ENCODE data around the gene KIF1B. TPM values are rescaled to one million over a fixed set of nuclear protein-coding genes. Genes with fewer than 3 reads are reported as not detected.
A peak's percentile ranks its signal among the peaks of the same experiment; 100 is the strongest.

Gene KIF1B
- total RNA-seq, 1 donor from 2014 or later: 38.0 TPM

GRCh38 chr1:10210841-10211804 is 753 bp downstream of the KIF1B start:
- H3K27me3 ChIP-seq (ENCODE audit: low read depth): no peaks in the 10 kb centered on the region
- H3K4me3 ChIP-seq: peak overlapping the region; percentile 86
- no peaks in the 10 kb centered on the region for H3K36me3 ChIP-seq
- no peaks in the 10 kb centered on the region for H3K9me3 ChIP-seq
- peak; percentile 50 to 63 for ATAC-seq
- H3K4me1 ChIP-seq: peaks cover 51% of the 10 kb centered on the region
- TF ChIP-seq CTCF (IDR thresholded peaks at IDR 0.05): no peak
- H3K27ac ChIP-seq: peak overlapping the region; percentile 98
- DNase-seq: peak; percentile 89
- intact Hi-C loops (cut with DNase I): no loop called here

- Histone ChIP-seq H3K36me3 (no peaks in the 10 kb centered on the region), H3K27ac (peak overlapping the region; percentile 98), H3K9me3 (no peaks in the 10 kb centered on the region), H3K4me3 (peak overlapping the region; percentile 86), H3K4me1 (peaks cover 59% of the 10 kb centered on the region), H3K27me3 (ENCODE audit: low read depth) (no peaks in the 10 kb centered on the region)
- DNase-seq: no peak
- no peak for ATAC-seq
- intact Hi-C loops (cut with DNase I): no loop called here
- no peak for TF ChIP-seq CTCF (IDR thresholded peaks at IDR 0.05)
These were observed 1.5 kb downstream of the KIF1B start for GRCh38 chr1:10211805-10212410.

- no peak for TF ChIP-seq CTCF (IDR thresholded peaks at IDR 0.05)
- ATAC-seq (no peak), DNase-seq (no peak)
- H3K9me3 ChIP-seq: no peaks in the 10 kb centered on the region
- no peaks in the 10 kb centered on the region for H3K27me3 ChIP-seq (ENCODE audit: low read depth)
- intact Hi-C loops (cut with DNase I): no loop called here
- no peak overlapping the region for H3K27ac ChIP-seq
- no peak overlapping the region for H3K4me3 ChIP-seq
- no peaks in the 10 kb centered on the region for H3K36me3 ChIP-seq
- H3K4me1 ChIP-seq: peaks cover 64% of the 10 kb centered on the region
These were observed 2.1 kb downstream of the KIF1B start for GRCh38 chr1:10212476-10212875.

GRCh38 chr1:10213186-10213705 is 2.9 kb downstream of the KIF1B start:
- no peak for ATAC-seq
- Histone ChIP-seq H3K9me3 (no peaks in the 10 kb centered on the region), H3K4me1 (peaks cover 72% of the 10 kb centered on the region), H3K27me3 (ENCODE audit: low read depth) (no peaks in the 10 kb centered on the region), H3K4me3 (no peak overlapping the region), H3K36me3 (no peaks in the 10 kb centered on the region), H3K27ac (no peak overlapping the region)
- no peak for TF ChIP-seq CTCF (IDR thresholded peaks at IDR 0.05)
- DNase-seq: no peak
- intact Hi-C loops (cut with DNase I): no loop called here

GRCh38 chr1:10216090-10216749 is 5.8 kb downstream of the KIF1B start:
- intact Hi-C loops (cut with DNase I): no loop called here
- DNase-seq: no peak
- Histone ChIP-seq H3K4me3 (no peak overlapping the region), H3K27ac (peak overlapping the region; percentile 16), H3K4me1 (peaks cover 75% of the 10 kb centered on the region), H3K36me3 (no peaks in the 10 kb centered on the region), H3K9me3 (no peaks in the 10 kb centered on the region), H3K27me3 (ENCODE audit: low read depth) (no peaks in the 10 kb centered on the region)
- no peak for TF ChIP-seq CTCF (IDR thresholded peaks at IDR 0.05)
- no peak for ATAC-seq
